ENCODE data around the gene PDGFA.

DNA sequence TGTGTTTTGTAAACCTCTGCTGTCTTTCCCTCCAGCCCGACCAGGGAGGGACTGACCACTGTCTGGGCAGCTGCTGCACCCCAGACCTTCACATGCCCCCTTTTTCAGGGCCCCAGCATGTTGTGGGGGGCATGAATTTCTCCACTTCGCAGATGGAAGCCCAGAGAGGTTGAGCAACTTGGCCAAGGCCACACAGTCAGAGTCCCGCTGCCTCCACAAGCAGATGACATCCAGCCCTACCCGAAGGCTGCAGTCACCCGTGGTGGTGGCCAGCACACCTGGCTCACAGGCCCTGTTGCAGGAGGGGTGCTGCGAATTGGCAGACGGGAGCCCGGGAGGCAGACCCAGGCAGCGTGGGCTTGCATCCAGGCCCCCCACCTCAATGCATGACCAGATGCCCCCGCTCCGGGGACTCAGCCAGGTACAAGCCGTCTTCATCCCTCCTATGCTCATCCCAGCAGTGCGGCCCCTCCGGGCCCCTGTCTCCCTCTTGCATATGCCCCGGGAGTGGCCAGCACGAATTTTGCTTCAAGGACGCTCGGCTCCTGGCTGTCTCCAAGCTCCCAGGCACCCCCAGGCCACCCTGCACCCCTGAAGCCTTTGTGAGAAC, 36.0 kb upstream of the PDGFA start:
- TF ChIP-seq, protein P1, sequence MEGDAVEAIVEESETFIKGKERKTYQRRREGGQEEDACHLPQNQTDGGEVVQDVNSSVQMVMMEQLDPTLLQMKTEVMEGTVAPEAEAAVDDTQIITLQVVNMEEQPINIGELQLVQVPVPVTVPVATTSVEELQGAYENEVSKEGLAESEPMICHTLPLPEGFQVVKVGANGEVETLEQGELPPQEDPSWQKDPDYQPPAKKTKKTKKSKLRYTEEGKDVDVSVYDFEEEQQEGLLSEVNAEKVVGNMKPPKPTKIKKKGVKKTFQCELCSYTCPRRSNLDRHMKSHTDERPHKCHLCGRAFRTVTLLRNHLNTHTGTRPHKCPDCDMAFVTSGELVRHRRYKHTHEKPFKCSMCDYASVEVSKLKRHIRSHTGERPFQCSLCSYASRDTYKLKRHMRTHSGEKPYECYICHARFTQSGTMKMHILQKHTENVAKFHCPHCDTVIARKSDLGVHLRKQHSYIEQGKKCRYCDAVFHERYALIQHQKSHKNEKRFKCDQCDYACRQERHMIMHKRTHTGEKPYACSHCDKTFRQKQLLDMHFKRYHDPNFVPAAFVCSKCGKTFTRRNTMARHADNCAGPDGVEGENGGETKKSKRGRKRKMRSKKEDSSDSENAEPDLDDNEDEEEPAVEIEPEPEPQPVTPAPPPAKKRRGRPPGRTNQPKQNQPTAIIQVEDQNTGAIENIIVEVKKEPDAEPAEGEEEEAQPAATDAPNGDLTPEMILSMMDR (optimal IDR thresholded peaks at IDR 0.05 in 1 of 3, IDR thresholded peaks at IDR 0.05 in 1 of 3, conservative IDR thresholded peaks at IDR 0.05 in 1 of 3; ENCODE audit: extremely low read depth in 1 of 3, insufficient read depth in 2 of 3, low read length in 3 of 3): no peak
- TF ChIP-seq EZH2 (IDR thresholded peaks at IDR 0.05; ENCODE audit: low read length): no peak
